ENCODE data around the gene CNTNAP5.

CNTNAP5 gene

GRCh38 chr2:124836416-124836815 lies 811.3 kb downstream of the CNTNAP5 start:
- no peak for DNase-seq

- DNase-seq: no peak
These were observed 812.4 kb downstream of the CNTNAP5 start for GRCh38 chr2:124837496-124837895.

GRCh38 chr2:124838406-124838805 lies 813.3 kb downstream of the CNTNAP5 start:
- DNase-seq: no peak

GRCh38 chr2:124867247-124867646 lies 842.2 kb downstream of the CNTNAP5 start:
- DNase-seq: no peak

- no peak for DNase-seq
These were observed 849.1 kb downstream of the CNTNAP5 start for GRCh38 chr2:124874219-124874618.

GRCh38 chr2:124874676-124875075 lies 849.6 kb downstream of the CNTNAP5 start:
- no peak for DNase-seq

- no peak for DNase-seq
These were observed 850.6 kb downstream of the CNTNAP5 start for GRCh38 chr2:124875627-124876244.

GRCh38 chr2:124877141-124877577 lies 852.1 kb downstream of the CNTNAP5 start:
- DNase-seq: no peak

GRCh38 chr2:124879640-124880039 lies 854.6 kb downstream of the CNTNAP5 start:
- DNase-seq: no peak

- DNase-seq: no peak
These were observed 855.9 kb downstream of the CNTNAP5 start for GRCh38 chr2:124880995-124881394.

GRCh38 chr2:124882423-124882822 lies 857.3 kb downstream of the CNTNAP5 start:
- DNase-seq: no peak

GRCh38 chr2:124883595-124883994 lies 858.5 kb downstream of the CNTNAP5 start:
- no peak for DNase-seq

GRCh38 chr2:124884315-124884714 lies 859.2 kb downstream of the CNTNAP5 start:
- DNase-seq: no peak

- DNase-seq: no peak
These were observed 861.1 kb downstream of the CNTNAP5 start for GRCh38 chr2:124886216-124886615.

- DNase-seq: no peak
These were observed 862.4 kb downstream of the CNTNAP5 start for GRCh38 chr2:124887466-124887865.

GRCh38 chr2:124888431-124888830 lies 863.3 kb downstream of the CNTNAP5 start:
- no peak for DNase-seq

- DNase-seq: no peak
These were observed 869.1 kb downstream of the CNTNAP5 start for GRCh38 chr2:124894199-124894598.

- DNase-seq: no peak
These were observed 873.7 kb downstream of the CNTNAP5 start for GRCh38 chr2:124898827-124899226.

GRCh38 chr2:124908411-124908810 lies 883.3 kb downstream of the CNTNAP5 start:
- no peak for DNase-seq

GRCh38 chr2:124911560-124911959 lies 886.5 kb downstream of the CNTNAP5 start:
- peak; percentile 29 for DNase-seq

- DNase-seq: no peak
These were observed 888.8 kb downstream of the CNTNAP5 start for GRCh38 chr2:124913868-124914267.

GRCh38 chr2:124915567-124915966 lies 890.5 kb downstream of the CNTNAP5 start:
- DNase-seq: no peak

- DNase-seq: no peak
These were observed 894.2 kb downstream of the CNTNAP5 start for GRCh38 chr2:124919296-124919695.

- no peak for DNase-seq
These were observed 895.4 kb downstream of the CNTNAP5 start for GRCh38 chr2:124920448-124920847.

- DNase-seq: no peak
These were observed 896.1 kb downstream of the CNTNAP5 start for GRCh38 chr2:124921191-124921590.
